Effector memory CD8-positive, alpha-beta T cell (primary cell): ENCODE data around the gene MBNL2.

ENCODE experiments used
- ATAC-seq: fragments of 150-1000 bp; cut with Tn5 transposase; replicated peaks from 2 replicates; pipeline ENCODE4 v1.10.0; 2021; ENCODE audit warnings: mild to moderate bottlenecking, moderate library complexity
- DNase-seq, 3 experiments: peaks; one replicate each; pipeline ENCODE4 v3.0.0; 2021
- H3K27ac Mint-ChIP-seq, 2 donors: one replicate each; pipeline ENCODE4 v1.8.0; 2022; ENCODE audit warnings: mild to moderate bottlenecking in 2 of 2, mixed read lengths in 2 of 2, moderate library complexity in 2 of 2
- H3K27me3 Mint-ChIP-seq, 2 donors: one replicate each; pipeline ENCODE4 v1.8.0; 2022; ENCODE audit warnings: mixed read lengths in 2 of 2
- H3K36me3 Mint-ChIP-seq: one replicate; pipeline ENCODE4 v1.8.0; 2022; ENCODE audit warnings: mild to moderate bottlenecking, moderate library complexity, mixed read lengths; ENCODE audit not compliant: insufficient read depth
- H3K4me1 Mint-ChIP-seq, 2 donors: one replicate each; pipeline ENCODE4 v1.8.0; 2022; ENCODE audit warnings: low read depth in 2 of 2, mixed read lengths in 2 of 2
- H3K4me3 Mint-ChIP-seq, 2 donors: one replicate each; pipeline ENCODE4 v1.8.0; 2022; ENCODE audit warnings: mild to moderate bottlenecking in 2 of 2, mixed read lengths in 2 of 2, moderate library complexity in 2 of 2
- H3K9me3 Mint-ChIP-seq, 2 donors: one replicate each; pipeline ENCODE4 v1.8.0; 2022; ENCODE audit warnings: mixed read lengths in 2 of 2

MBNL2 gene

DNA sequence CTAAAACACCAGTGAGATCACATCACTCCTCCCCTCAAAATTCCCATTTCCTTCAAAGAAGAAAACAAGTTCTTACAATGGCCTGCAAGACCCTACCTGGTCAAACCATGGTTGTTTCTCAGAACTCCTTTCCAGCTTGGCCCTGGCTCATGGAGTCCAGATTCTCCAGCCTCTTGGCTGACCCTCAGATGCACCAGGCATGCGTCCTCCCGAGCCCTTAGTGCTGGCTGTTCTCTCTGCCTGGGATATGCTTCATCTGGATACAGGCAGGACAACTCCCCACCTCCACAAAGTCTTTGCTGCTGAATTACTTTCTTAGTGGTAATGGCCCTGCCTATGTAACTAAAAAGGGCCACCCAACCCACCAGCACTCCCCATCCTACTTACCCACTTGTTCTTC, 94.3 kb downstream of the MBNL2 start:
- no peak overlapping the region for H3K4me3 Mint-ChIP-seq
- no peak for DNase-seq
- peaks cover 3% of the 10 kb centered on the region for H3K36me3 Mint-ChIP-seq
- no peaks in the 10 kb centered on the region for H3K27me3 Mint-ChIP-seq
- no peaks in the 10 kb centered on the region for H3K9me3 Mint-ChIP-seq
- ATAC-seq, result no peak
- H3K4me1 Mint-ChIP-seq, result peaks cover 29 to 48% of the 10 kb centered on the region in 2 donors
- H3K27ac Mint-ChIP-seq, result peak overlapping the region; percentile 3 to 73

- ATAC-seq, result no peak
- peaks cover 3% of the 10 kb centered on the region for H3K36me3 Mint-ChIP-seq
- no peaks in the 10 kb centered on the region for H3K27me3 Mint-ChIP-seq
- peaks cover 28 to 61% of the 10 kb centered on the region in 2 donors for H3K4me1 Mint-ChIP-seq
- H3K27ac Mint-ChIP-seq, result peak overlapping the region in 1 of 2 donors; percentile 64
- no peaks in the 10 kb centered on the region for H3K9me3 Mint-ChIP-seq
- DNase-seq, result no peak
- no peak overlapping the region for H3K4me3 Mint-ChIP-seq
Observed at GRCh38 chr13:97317933-97318332, 95.8 kb downstream of the MBNL2 start.

- Mint-ChIP-seq H3K27ac (peak overlapping the region; percentile 10 to 64), H3K27me3 (no peaks in the 10 kb centered on the region), H3K4me3 (no peak overlapping the region), H3K36me3 (peaks cover 3% of the 10 kb centered on the region), H3K9me3 (no peaks in the 10 kb centered on the region), H3K4me1 (peaks cover 28 to 62% of the 10 kb centered on the region in 2 donors)
- no peak for ATAC-seq
- no peak for DNase-seq
Observed at GRCh38 chr13:97318532-97318931, 96.4 kb downstream of the MBNL2 start.

GRCh38 chr13:97319113-97319720, 97.1 kb downstream of the MBNL2 start:
- H3K4me1 Mint-ChIP-seq, result peaks cover 29 to 62% of the 10 kb centered on the region in 2 donors
- H3K27me3 Mint-ChIP-seq, result no peaks in the 10 kb centered on the region
- peak overlapping the region; percentile 49 to 64 for H3K27ac Mint-ChIP-seq
- H3K36me3 Mint-ChIP-seq, result peaks cover 3% of the 10 kb centered on the region
- no peak for ATAC-seq
- no peak for DNase-seq
- H3K4me3 Mint-ChIP-seq, result no peak overlapping the region
- no peaks in the 10 kb centered on the region for H3K9me3 Mint-ChIP-seq

DNA sequence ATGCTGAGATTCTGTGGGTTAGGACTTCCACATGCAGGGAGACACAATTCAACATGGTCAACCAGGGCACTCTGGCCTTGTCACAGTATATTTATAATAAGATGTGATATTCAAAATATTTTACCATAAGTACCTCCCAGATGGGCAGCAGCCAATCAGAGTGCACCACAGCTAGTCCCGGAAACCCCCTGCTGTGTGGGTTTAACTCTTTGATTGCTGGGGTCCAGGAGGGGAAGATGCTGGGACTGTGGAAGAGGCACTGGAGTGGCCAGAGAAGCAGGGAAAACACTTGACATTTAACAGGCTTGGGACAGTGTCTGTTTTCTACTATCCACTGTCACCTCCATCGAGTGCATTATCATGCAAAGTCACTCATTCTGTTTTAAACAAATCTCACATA, 99.0 kb downstream of the MBNL2 start:
- Mint-ChIP-seq H3K4me3 (no peak overlapping the region), H3K27me3 (no peaks in the 10 kb centered on the region), H3K27ac (no peak overlapping the region), H3K4me1 (peaks cover 31 to 61% of the 10 kb centered on the region in 2 donors), H3K36me3 (peaks cover 3% of the 10 kb centered on the region), H3K9me3 (no peaks in the 10 kb centered on the region)
- ATAC-seq (no peak), DNase-seq (no peak)

- Mint-ChIP-seq H3K4me1 (peaks cover 24 to 54% of the 10 kb centered on the region in 2 donors), H3K36me3 (peaks cover 3% of the 10 kb centered on the region), H3K9me3 (no peaks in the 10 kb centered on the region), H3K27me3 (no peaks in the 10 kb centered on the region), H3K4me3 (no peak overlapping the region), H3K27ac (no peak overlapping the region)
- ATAC-seq, result no peak
- no peak for DNase-seq
Observed at GRCh38 chr13:97321616-97322321, 99.6 kb downstream of the MBNL2 start.

DNA sequence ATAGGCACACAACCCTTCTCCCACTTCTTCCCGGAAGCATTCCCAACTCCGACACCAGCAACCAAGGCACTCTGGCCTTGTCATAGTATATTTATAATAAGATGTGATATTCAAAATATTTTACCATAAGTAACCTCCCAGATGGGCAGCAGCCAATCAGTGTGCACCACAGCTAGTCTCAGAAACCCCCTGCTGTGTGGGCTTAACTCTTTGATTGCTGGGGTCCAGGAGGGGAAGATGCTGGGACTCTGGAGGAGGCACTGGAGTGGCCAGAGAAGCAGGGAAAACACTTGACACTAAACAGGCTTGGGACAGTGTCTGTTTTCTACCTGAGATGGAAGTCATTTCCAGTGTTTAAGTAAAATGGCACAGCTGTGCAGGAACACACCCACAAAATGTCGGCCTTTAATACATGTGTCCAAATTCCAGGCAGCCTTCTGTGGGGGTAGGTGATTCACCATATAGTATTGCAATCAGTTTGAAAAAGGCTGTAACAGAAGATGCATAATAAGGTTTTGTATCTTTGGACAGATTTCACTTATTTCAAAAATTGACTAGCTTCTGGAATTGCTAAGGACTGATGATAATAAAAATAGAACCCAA, 100.7 kb downstream of the MBNL2 start:
- Mint-ChIP-seq H3K36me3 (no peaks in the 10 kb centered on the region), H3K27ac (no peak overlapping the region), H3K27me3 (no peaks in the 10 kb centered on the region), H3K4me1 (peaks cover 23 to 56% of the 10 kb centered on the region in 2 donors), H3K9me3 (no peaks in the 10 kb centered on the region), H3K4me3 (no peak overlapping the region)
- ATAC-seq, result no peak
- DNase-seq, result no peak

GRCh38 chr13:97324115-97324514, 102.0 kb downstream of the MBNL2 start:
- H3K4me1 Mint-ChIP-seq, result peaks cover 22 to 43% of the 10 kb centered on the region in 2 donors

GRCh38 chr13:97325738-97326137, 103.6 kb downstream of the MBNL2 start:
- no peaks in the 10 kb centered on the region for H3K36me3 Mint-ChIP-seq
- H3K9me3 Mint-ChIP-seq, result no peaks in the 10 kb centered on the region
- DNase-seq, result no peak
- no peak for ATAC-seq
- H3K27ac Mint-ChIP-seq, result no peak overlapping the region
- no peak overlapping the region for H3K4me3 Mint-ChIP-seq
- H3K4me1 Mint-ChIP-seq, result peaks cover 30 to 50% of the 10 kb centered on the region in 2 donors
- no peaks in the 10 kb centered on the region for H3K27me3 Mint-ChIP-seq

More at GRCh38 chr13:97324115-97324514, 102.0 kb downstream of the MBNL2 start:
- Mint-ChIP-seq H3K27ac (no peak overlapping the region), H3K9me3 (no peaks in the 10 kb centered on the region), H3K27me3 (no peaks in the 10 kb centered on the region), H3K4me3 (no peak overlapping the region), H3K36me3 (no peaks in the 10 kb centered on the region)
- ATAC-seq (no peak), DNase-seq (no peak)

GRCh38 chr13:97327086-97327485, 105.0 kb downstream of the MBNL2 start:
- ATAC-seq (no peak), DNase-seq (no peak)
- Mint-ChIP-seq H3K27me3 (no peaks in the 10 kb centered on the region), H3K36me3 (no peaks in the 10 kb centered on the region), H3K9me3 (no peaks in the 10 kb centered on the region), H3K4me1 (peaks cover 23 to 42% of the 10 kb centered on the region in 2 donors), H3K27ac (no peak overlapping the region), H3K4me3 (no peak overlapping the region)

DNA sequence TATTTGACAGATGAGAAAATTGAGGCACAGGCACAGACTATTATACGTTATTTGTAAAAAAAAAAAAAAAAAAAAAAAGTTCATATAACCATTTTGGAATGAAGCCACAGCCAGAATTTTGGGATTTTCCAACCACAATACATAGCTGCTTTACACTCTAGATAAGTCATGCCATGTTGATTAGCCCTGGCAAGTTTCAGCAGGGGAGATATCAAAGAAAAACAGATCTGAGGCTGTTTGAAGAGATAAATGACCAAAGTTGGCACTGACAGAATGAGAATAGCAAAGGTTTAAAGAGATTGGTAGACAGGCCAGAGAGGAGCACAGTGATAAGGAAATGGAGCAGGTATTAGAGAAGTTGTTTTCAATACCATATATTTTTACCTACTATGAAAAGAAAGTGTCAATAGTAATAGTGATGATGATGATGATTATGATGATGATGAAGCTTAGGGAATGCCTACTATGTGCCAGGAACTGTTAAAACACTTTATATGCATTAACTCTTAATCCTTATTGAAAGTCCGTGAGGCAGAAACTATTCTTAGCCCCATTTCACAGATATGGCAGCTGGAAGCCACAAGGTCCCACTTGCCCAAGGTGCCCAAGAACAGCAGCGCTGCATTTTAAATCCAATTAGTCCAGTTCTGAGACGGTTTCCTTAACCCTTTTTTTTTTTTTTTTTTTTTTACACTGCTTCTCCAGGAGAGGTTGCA, 105.5 kb downstream of the MBNL2 start:
- Mint-ChIP-seq H3K4me3 (no peak overlapping the region), H3K27me3 (no peaks in the 10 kb centered on the region), H3K9me3 (no peaks in the 10 kb centered on the region), H3K27ac (no peak overlapping the region), H3K4me1 (peaks cover 22 to 40% of the 10 kb centered on the region in 2 donors), H3K36me3 (no peaks in the 10 kb centered on the region)
- ATAC-seq, result no peak
- DNase-seq, result no peak

DNA sequence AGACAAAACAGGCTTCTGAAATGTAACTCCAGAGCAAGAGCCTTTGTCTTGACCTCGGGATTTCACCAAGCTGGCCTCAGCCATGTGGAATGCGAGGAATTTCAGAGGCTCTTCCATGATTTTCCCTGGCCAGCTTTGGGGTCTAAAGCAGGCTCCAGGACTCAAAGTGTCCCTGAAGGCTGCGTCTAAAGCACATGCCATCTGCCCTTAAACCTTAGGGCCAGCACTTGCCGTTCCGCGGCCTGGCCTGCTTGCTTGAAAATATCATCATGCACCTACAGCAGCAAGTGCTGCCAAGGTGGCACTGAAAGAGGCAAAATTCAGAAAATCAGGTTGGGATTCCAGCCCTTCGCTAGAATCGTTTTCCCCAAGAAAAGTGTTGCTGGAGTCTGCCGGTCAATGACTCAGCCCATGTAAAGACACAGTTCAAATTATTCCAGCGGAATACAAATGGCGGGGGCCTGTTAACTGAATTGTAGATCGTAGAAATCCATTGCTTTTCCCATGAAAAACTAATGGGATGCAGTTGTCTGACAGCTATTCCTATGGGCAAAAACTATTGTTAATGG, 106.2 kb downstream of the MBNL2 start:
- DNase-seq, result no peak
- Mint-ChIP-seq H3K27ac (no peak overlapping the region), H3K4me1 (peaks cover 22 to 39% of the 10 kb centered on the region in 2 donors), H3K4me3 (no peak overlapping the region), H3K9me3 (no peaks in the 10 kb centered on the region), H3K36me3 (no peaks in the 10 kb centered on the region), H3K27me3 (no peaks in the 10 kb centered on the region)
- ATAC-seq, result no peak

DNA sequence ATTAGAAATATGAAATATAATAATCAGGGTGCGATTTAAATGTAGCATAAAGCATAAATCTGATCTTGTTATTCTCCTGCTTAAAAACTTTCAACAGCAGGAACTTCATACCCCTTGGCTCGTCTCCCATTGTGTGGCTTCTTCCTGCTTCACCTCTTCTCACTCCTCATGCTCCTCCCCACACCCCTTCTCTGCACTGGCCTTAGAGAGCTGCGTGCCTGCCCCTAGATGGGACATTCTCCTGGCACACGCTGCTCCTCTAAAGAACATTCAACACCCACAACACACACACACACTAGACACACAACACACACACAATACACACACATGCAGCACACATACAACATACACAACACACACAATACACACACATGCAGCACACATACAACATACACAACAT, 107.2 kb downstream of the MBNL2 start:
- Mint-ChIP-seq H3K27me3 (no peaks in the 10 kb centered on the region), H3K36me3 (no peaks in the 10 kb centered on the region), H3K4me3 (no peak overlapping the region), H3K27ac (peak overlapping the region in 1 of 2 donors; percentile 49), H3K4me1 (peaks cover 21 to 39% of the 10 kb centered on the region in 2 donors), H3K9me3 (no peaks in the 10 kb centered on the region)
- no peak for ATAC-seq
- no peak for DNase-seq
